HEK293 (cell line): ENCODE data around the gene MRPL28.

Experiments used
- EGR2 ChIP-seq: fragments of 450-650 bp; formaldehyde crosslinking; IDR thresholded peaks from 2 replicates; pipeline ENCODE4 v1.5.1; 2016; ENCODE audit warnings: low read depth, missing biosample characterization, missing genetic modification characterization
- GLIS1 ChIP-seq: fragments of 450-650 bp; formaldehyde crosslinking; IDR thresholded peaks from 2 replicates; pipeline ENCODE4 v1.5.1; 2016; ENCODE audit warnings: missing biosample characterization, missing genetic modification characterization
- PRDM4 ChIP-seq: fragments of 450-650 bp; formaldehyde crosslinking; IDR thresholded peaks from 2 replicates; pipeline ENCODE4 v1.5.1; 2017; ENCODE audit warnings: missing biosample characterization, missing genetic modification characterization
- ZBTB17 ChIP-seq: fragments of 450-650 bp; formaldehyde crosslinking; IDR thresholded peaks from 2 replicates; pipeline ENCODE4 v1.5.1; 2016; ENCODE audit warnings: missing biosample characterization, missing genetic modification characterization
- ZNF10 ChIP-seq: fragments of 450-650 bp; formaldehyde crosslinking; IDR thresholded peaks from 2 replicates; pipeline ENCODE4 v1.5.1; 2017; ENCODE audit warnings: missing biosample characterization, missing genetic modification characterization
- ZNF140 ChIP-seq: fragments of 450-650 bp; formaldehyde crosslinking; IDR thresholded peaks from 2 replicates; pipeline ENCODE4 v1.5.1; 2016; ENCODE audit warnings: missing biosample characterization, missing genetic modification characterization
- ZNF148 ChIP-seq: fragments of 450-650 bp; formaldehyde crosslinking; IDR thresholded peaks from 2 replicates; pipeline ENCODE4 v1.5.0; 2017; ENCODE audit warnings: missing biosample characterization, missing genetic modification characterization, borderline replicate concordance
- ZNF175 ChIP-seq: fragments of 450-650 bp; formaldehyde crosslinking; IDR thresholded peaks from 2 replicates; pipeline ENCODE4 v1.5.1; 2016; ENCODE audit warnings: missing biosample characterization, missing genetic modification characterization
- ZNF18 ChIP-seq: fragments of 450-650 bp; formaldehyde crosslinking; IDR thresholded peaks from 2 replicates; pipeline ENCODE4 v1.5.1; 2016; ENCODE audit warnings: missing biosample characterization, missing genetic modification characterization
- ZNF221 ChIP-seq: fragments of 450-650 bp; formaldehyde crosslinking; IDR thresholded peaks from 2 replicates; pipeline ENCODE4 v1.5.1; 2017; ENCODE audit warnings: missing biosample characterization, missing genetic modification characterization, borderline replicate concordance
- ZNF311 ChIP-seq: fragments of 450-650 bp; formaldehyde crosslinking; IDR thresholded peaks from 2 replicates; pipeline ENCODE4 v1.5.1; 2017; ENCODE audit warnings: missing biosample characterization, missing genetic modification characterization, borderline replicate concordance
- ZNF335 ChIP-seq: fragments of 450-650 bp; formaldehyde crosslinking; conservative IDR thresholded peaks from 2 replicates; pipeline ENCODE4 v1.5.1; 2016; ENCODE audit warnings: missing biosample characterization, missing genetic modification characterization
- ZNF433 ChIP-seq: fragments of 450-650 bp; formaldehyde crosslinking; IDR thresholded peaks from 2 replicates; pipeline ENCODE4 v1.5.1; 2016; ENCODE audit warnings: missing biosample characterization, missing genetic modification characterization, low read depth
- ZNF521 ChIP-seq: fragments of 450-650 bp; formaldehyde crosslinking; IDR thresholded peaks from 2 replicates; pipeline ENCODE4 v1.5.1; 2017; ENCODE audit warnings: missing biosample characterization, mild to moderate bottlenecking, missing genetic modification characterization
- ZNF529 ChIP-seq: fragments of 450-650 bp; formaldehyde crosslinking; IDR thresholded peaks from 2 replicates; pipeline ENCODE4 v1.5.1; 2017; ENCODE audit warnings: missing genetic modification characterization, missing biosample characterization; ENCODE audit not compliant: insufficient replicate concordance
- ZNF548 ChIP-seq: fragments of 450-650 bp; formaldehyde crosslinking; IDR thresholded peaks from 2 replicates; pipeline ENCODE4 v1.5.1; 2016; ENCODE audit warnings: missing biosample characterization, missing genetic modification characterization
- ZNF623 ChIP-seq: fragments of 450-650 bp; formaldehyde crosslinking; IDR thresholded peaks from 2 replicates; pipeline ENCODE4 v1.5.1; 2016; ENCODE audit warnings: missing biosample characterization, missing genetic modification characterization
- ZNF658 ChIP-seq: fragments of 450-650 bp; formaldehyde crosslinking; IDR thresholded peaks from 2 replicates; pipeline ENCODE4; 2016; ENCODE audit warnings: missing biosample characterization, missing genetic modification characterization
- ZNF677 ChIP-seq: fragments of 450-650 bp; IDR thresholded peaks from 2 replicates; pipeline ENCODE4 v1.5.0; 2018; ENCODE audit warnings: missing biosample characterization, mild to moderate bottlenecking, missing genetic modification characterization, moderate library complexity
- ZNF768 ChIP-seq: fragments of 450-650 bp; formaldehyde crosslinking; IDR thresholded peaks from 2 replicates; pipeline ENCODE4 v1.5.1; 2018; ENCODE audit warnings: missing biosample characterization, mild to moderate bottlenecking, missing genetic modification characterization
- TF ChIP-seq, protein P1 (sequence below): fragments of 450-650 bp; formaldehyde crosslinking; IDR thresholded peaks from 2 replicates; pipeline ENCODE4 v1.5.1; 2016; ENCODE audit warnings: missing biosample characterization, missing genetic modification characterization, borderline replicate concordance
- TF ChIP-seq, protein P2 (sequence below): fragments of 450-650 bp; formaldehyde crosslinking; IDR thresholded peaks from 2 replicates; pipeline ENCODE4 v1.5.1; 2016; ENCODE audit warnings: missing biosample characterization, missing genetic modification characterization
- TF ChIP-seq, protein P3 (sequence below): sonication (generic); formaldehyde crosslinking; IDR thresholded peaks from 2 replicates; pipeline ENCODE4 v1.8.1; 2022; ENCODE audit warnings: mild to moderate bottlenecking, moderate library complexity, missing genetic modification reagents

The MRPL28 gene

GRCh38 chr16:401468-402348, 31.4 kb upstream of the MRPL28 start, which contains the start of gene DECR2 (continued):
- 0 out of 2 replicates have a peak, but pooled peaks have one; percentile 39 for TF ChIP-seq ZNF148 (tag by site-specific recombination)
- no peak for TF ChIP-seq ZNF433 (tag by site-specific recombination)
- no peak for TF ChIP-seq ZNF529 (tag by site-specific recombination)
- peak; percentile 31; the same call in 1 of the 2 replicates for TF ChIP-seq GLIS1 (tag by site-specific recombination)
- no peak for TF ChIP-seq ZNF548
- TF ChIP-seq, protein P1, sequence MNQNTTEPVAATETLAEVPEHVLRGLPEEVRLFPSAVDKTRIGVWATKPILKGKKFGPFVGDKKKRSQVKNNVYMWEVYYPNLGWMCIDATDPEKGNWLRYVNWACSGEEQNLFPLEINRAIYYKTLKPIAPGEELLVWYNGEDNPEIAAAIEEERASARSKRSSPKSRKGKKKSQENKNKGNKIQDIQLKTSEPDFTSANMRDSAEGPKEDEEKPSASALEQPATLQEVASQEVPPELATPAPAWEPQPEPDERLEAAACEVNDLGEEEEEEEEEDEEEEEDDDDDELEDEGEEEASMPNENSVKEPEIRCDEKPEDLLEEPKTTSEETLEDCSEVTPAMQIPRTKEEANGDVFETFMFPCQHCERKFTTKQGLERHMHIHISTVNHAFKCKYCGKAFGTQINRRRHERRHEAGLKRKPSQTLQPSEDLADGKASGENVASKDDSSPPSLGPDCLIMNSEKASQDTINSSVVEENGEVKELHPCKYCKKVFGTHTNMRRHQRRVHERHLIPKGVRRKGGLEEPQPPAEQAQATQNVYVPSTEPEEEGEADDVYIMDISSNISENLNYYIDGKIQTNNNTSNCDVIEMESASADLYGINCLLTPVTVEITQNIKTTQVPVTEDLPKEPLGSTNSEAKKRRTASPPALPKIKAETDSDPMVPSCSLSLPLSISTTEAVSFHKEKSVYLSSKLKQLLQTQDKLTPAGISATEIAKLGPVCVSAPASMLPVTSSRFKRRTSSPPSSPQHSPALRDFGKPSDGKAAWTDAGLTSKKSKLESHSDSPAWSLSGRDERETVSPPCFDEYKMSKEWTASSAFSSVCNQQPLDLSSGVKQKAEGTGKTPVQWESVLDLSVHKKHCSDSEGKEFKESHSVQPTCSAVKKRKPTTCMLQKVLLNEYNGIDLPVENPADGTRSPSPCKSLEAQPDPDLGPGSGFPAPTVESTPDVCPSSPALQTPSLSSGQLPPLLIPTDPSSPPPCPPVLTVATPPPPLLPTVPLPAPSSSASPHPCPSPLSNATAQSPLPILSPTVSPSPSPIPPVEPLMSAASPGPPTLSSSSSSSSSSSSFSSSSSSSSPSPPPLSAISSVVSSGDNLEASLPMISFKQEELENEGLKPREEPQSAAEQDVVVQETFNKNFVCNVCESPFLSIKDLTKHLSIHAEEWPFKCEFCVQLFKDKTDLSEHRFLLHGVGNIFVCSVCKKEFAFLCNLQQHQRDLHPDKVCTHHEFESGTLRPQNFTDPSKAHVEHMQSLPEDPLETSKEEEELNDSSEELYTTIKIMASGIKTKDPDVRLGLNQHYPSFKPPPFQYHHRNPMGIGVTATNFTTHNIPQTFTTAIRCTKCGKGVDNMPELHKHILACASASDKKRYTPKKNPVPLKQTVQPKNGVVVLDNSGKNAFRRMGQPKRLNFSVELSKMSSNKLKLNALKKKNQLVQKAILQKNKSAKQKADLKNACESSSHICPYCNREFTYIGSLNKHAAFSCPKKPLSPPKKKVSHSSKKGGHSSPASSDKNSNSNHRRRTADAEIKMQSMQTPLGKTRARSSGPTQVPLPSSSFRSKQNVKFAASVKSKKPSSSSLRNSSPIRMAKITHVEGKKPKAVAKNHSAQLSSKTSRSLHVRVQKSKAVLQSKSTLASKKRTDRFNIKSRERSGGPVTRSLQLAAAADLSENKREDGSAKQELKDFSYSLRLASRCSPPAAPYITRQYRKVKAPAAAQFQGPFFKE (tag by site-specific recombination) = no peak
- TF ChIP-seq ZBTB17 = peak; percentile 92
- TF ChIP-seq ZNF18 (tag by site-specific recombination) = 0 out of 2 replicates have a peak, but pooled peaks have one; percentile 32
- 0 out of 2 replicates have a peak, but pooled peaks have one; percentile 38 for TF ChIP-seq ZNF221 (tag by site-specific recombination)
- no peak for TF ChIP-seq ZNF677
- no peak for TF ChIP-seq ZNF311 (tag by site-specific recombination)
- no peak for TF ChIP-seq ZNF658 (tag by site-specific recombination)
- peak; percentile 57; the same call in 1 of the 2 replicates for TF ChIP-seq ZNF768
- TF ChIP-seq, protein P2, sequence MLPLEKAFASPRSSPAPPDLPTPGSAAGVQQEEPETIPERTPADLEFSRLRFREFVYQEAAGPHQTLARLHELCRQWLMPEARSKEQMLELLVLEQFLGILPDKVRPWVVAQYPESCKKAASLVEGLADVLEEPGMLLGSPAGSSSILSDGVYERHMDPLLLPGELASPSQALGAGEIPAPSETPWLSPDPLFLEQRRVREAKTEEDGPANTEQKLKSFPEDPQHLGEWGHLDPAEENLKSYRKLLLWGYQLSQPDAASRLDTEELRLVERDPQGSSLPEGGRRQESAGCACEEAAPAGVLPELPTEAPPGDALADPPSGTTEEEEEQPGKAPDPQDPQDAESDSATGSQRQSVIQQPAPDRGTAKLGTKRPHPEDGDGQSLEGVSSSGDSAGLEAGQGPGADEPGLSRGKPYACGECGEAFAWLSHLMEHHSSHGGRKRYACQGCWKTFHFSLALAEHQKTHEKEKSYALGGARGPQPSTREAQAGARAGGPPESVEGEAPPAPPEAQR (tag by site-specific recombination) = no peak
- no peak for TF ChIP-seq ZNF140 (tag by site-specific recombination)
- peak; percentile 53 for TF ChIP-seq ZNF335 (tag by site-specific recombination)
- no peak for TF ChIP-seq ZNF521 (tag by site-specific recombination)
- TF ChIP-seq ZNF10 (tag by site-specific recombination) = 0 out of 2 replicates have a peak, but pooled peaks have one; percentile 30
- TF ChIP-seq PRDM4 (tag by site-specific recombination) = peak; percentile 42; the same call in 1 of the 2 replicates
- 0 out of 2 replicates have a peak, but pooled peaks have one; percentile 6 for TF ChIP-seq EGR2 (tag by site-specific recombination)
- TF ChIP-seq ZNF175 (tag by site-specific recombination) = no peak
- TF ChIP-seq ZNF623 (tag by site-specific recombination) = no peak
- TF ChIP-seq, protein P3, sequence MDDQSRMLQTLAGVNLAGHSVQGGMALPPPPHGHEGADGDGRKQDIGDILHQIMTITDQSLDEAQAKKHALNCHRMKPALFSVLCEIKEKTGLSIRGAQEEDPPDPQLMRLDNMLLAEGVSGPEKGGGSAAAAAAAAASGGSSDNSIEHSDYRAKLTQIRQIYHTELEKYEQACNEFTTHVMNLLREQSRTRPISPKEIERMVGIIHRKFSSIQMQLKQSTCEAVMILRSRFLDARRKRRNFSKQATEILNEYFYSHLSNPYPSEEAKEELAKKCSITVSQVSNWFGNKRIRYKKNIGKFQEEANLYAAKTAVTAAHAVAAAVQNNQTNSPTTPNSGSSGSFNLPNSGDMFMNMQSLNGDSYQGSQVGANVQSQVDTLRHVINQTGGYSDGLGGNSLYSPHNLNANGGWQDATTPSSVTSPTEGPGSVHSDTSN = no peak; the same call in 1 of the 2 replicates
